Measurements from ENCODE around the gene RAPGEF5. TPM values are rescaled to one million over a fixed set of nuclear protein-coding genes. Genes with fewer than 3 reads are reported as not detected.

RAPGEF5 gene
- total and polyA plus RNA-seq, 2 experiments from 2014 or later = 0.11 to 0.86 TPM

- no peak for TF ChIP-seq EZH2phosphoT487 (IDR thresholded peaks at IDR 0.05; ENCODE audit: insufficient read depth, low read depth)
- no peak for TF ChIP-seq EZH2 (IDR thresholded peaks at IDR 0.05; ENCODE audit: insufficient read depth, poor library complexity, severe bottlenecking)
- Histone ChIP-seq H3K79me2 (ENCODE audit: insufficient read depth) (no peaks in the 10 kb centered on the region), H3K4me1 (ENCODE audit: insufficient read depth) (0 out of 2 replicates have a peak, but pooled peaks cover 3% of the 10 kb centered on the region), H3K36me3 (ENCODE audit: low read depth) (no peaks in the 10 kb centered on the region), H3K4me2 (ENCODE audit: unreplicated experiment) (no peak overlapping the region), H3K9ac (no peak overlapping the region), H4K20me1 (ENCODE audit: insufficient read depth) (no peaks in the 10 kb centered on the region), H3K27ac (no peak overlapping the region), H3F3A (ENCODE audit: insufficient read depth) (no peaks in the 10 kb centered on the region), H3K9me2 (ENCODE audit: insufficient read depth) (no peaks in the 10 kb centered on the region), H2AFZ (no peak overlapping the region), H3K9me3 (ENCODE audit: low read depth) (no peaks in the 10 kb centered on the region), H3K4me3 (no peak overlapping the region), H3K27me3 (replicated peaks; ENCODE audit: insufficient read depth) (no peaks in the 10 kb centered on the region)
- WGBS, 2 experiments (ENCODE audit: low coverage in 1 of 2, low lambda C conversion rate in 2 of 2, missing lambda C conversion rate in 2 of 2) = 75 to 78% methylated on average over 4 of the region's 4 CpGs
- in situ Hi-C loops (cut with MboI) = no loop called here
- DNase-seq = no peak
These were observed 56.1 kb downstream of the RAPGEF5 start for GRCh38 chr7:22300839-22301238.

- H3K27ac ChIP-seq = no peak overlapping the region
- H3K36me3 ChIP-seq (ENCODE audit: low read depth) = no peaks in the 10 kb centered on the region
- TF ChIP-seq EZH2 (IDR thresholded peaks at IDR 0.05; ENCODE audit: insufficient read depth, poor library complexity, severe bottlenecking) (no peak), EZH2phosphoT487 (IDR thresholded peaks at IDR 0.05; ENCODE audit: insufficient read depth, low read depth) (no peak)
- no peak overlapping the region for H3K9ac ChIP-seq
- no peaks in the 10 kb centered on the region for H3K27me3 ChIP-seq (replicated peaks; ENCODE audit: insufficient read depth)
- H4K20me1 ChIP-seq (ENCODE audit: insufficient read depth) = no peaks in the 10 kb centered on the region
- no peak overlapping the region for H2AFZ ChIP-seq
- DNase-seq = peak; percentile 27
- H3F3A ChIP-seq (ENCODE audit: insufficient read depth) = no peaks in the 10 kb centered on the region
- H3K9me3 ChIP-seq (ENCODE audit: low read depth) = no peaks in the 10 kb centered on the region
- no peaks in the 10 kb centered on the region for H3K9me2 ChIP-seq (ENCODE audit: insufficient read depth)
- no peaks in the 10 kb centered on the region for H3K4me1 ChIP-seq (ENCODE audit: insufficient read depth)
- no peak overlapping the region for H3K4me3 ChIP-seq
- no peak overlapping the region for H3K4me2 ChIP-seq (ENCODE audit: unreplicated experiment)
- in situ Hi-C loops (cut with MboI) = loop anchor here (25.0 kb wide), 1 partner anchor 185 kb away; no protein-coding TSS in a partner anchor
- no peaks in the 10 kb centered on the region for H3K79me2 ChIP-seq (ENCODE audit: insufficient read depth)
These were observed 60.0 kb downstream of the RAPGEF5 start for GRCh38 chr7:22296916-22297315.

GRCh38 chr7:22296265-22296566, 60.7 kb downstream of the RAPGEF5 start:
- 6 to 15% methylated on average over 1 of the region's 1 CpG for WGBS, 2 experiments (ENCODE audit: low coverage in 1 of 2, low lambda C conversion rate in 2 of 2, missing lambda C conversion rate in 2 of 2)
- no peaks in the 10 kb centered on the region for H3K4me1 ChIP-seq (ENCODE audit: insufficient read depth)
- no peaks in the 10 kb centered on the region for H3F3A ChIP-seq (ENCODE audit: insufficient read depth)
- H3K9ac ChIP-seq = no peak overlapping the region
- no peaks in the 10 kb centered on the region for H3K36me3 ChIP-seq (ENCODE audit: low read depth)
- no peak overlapping the region for H3K27ac ChIP-seq
- H3K9me3 ChIP-seq (ENCODE audit: low read depth) = no peaks in the 10 kb centered on the region
- no peaks in the 10 kb centered on the region for H3K9me2 ChIP-seq (ENCODE audit: insufficient read depth)
- in situ Hi-C loops (cut with MboI) = loop anchor here (25.0 kb wide), 1 partner anchor 184 kb away; no protein-coding TSS in a partner anchor
- H3K4me2 ChIP-seq (ENCODE audit: unreplicated experiment) = no peak overlapping the region
- H2AFZ ChIP-seq = no peak overlapping the region
- TF ChIP-seq EZH2 (IDR thresholded peaks at IDR 0.05; ENCODE audit: insufficient read depth, poor library complexity, severe bottlenecking) = no peak
- no peak for TF ChIP-seq EZH2phosphoT487 (IDR thresholded peaks at IDR 0.05; ENCODE audit: insufficient read depth, low read depth)
- H3K27me3 ChIP-seq (replicated peaks; ENCODE audit: insufficient read depth) = no peaks in the 10 kb centered on the region
- H4K20me1 ChIP-seq (ENCODE audit: insufficient read depth) = no peaks in the 10 kb centered on the region
- H3K79me2 ChIP-seq (ENCODE audit: insufficient read depth) = no peaks in the 10 kb centered on the region
- DNase-seq = no peak
- no peak overlapping the region for H3K4me3 ChIP-seq

GRCh38 chr7:22295402-22296264, 61.3 kb downstream of the RAPGEF5 start:
- H3K4me2 ChIP-seq (ENCODE audit: unreplicated experiment) = no peak overlapping the region
- TF ChIP-seq EZH2 (IDR thresholded peaks at IDR 0.05; ENCODE audit: insufficient read depth, poor library complexity, severe bottlenecking) (no peak), EZH2phosphoT487 (IDR thresholded peaks at IDR 0.05; ENCODE audit: insufficient read depth, low read depth) (no peak)
- no peaks in the 10 kb centered on the region for H3K27me3 ChIP-seq (replicated peaks; ENCODE audit: insufficient read depth)
- no peaks in the 10 kb centered on the region for H3K9me2 ChIP-seq (ENCODE audit: insufficient read depth)
- peak; percentile 53 for DNase-seq
- no peaks in the 10 kb centered on the region for H3K9me3 ChIP-seq (ENCODE audit: low read depth)
- H2AFZ ChIP-seq = 0 out of 2 replicates have a peak overlapping the region, but pooled peaks have one; percentile 3
- no peak overlapping the region for H3K4me3 ChIP-seq
- in situ Hi-C loops (cut with MboI) = loop anchor here (25.0 kb wide), 1 partner anchor 183 kb away; no protein-coding TSS in a partner anchor
- H3K79me2 ChIP-seq (ENCODE audit: insufficient read depth) = no peaks in the 10 kb centered on the region
- no peaks in the 10 kb centered on the region for H3K4me1 ChIP-seq (ENCODE audit: insufficient read depth)
- H4K20me1 ChIP-seq (ENCODE audit: insufficient read depth) = no peaks in the 10 kb centered on the region
- no peaks in the 10 kb centered on the region for H3F3A ChIP-seq (ENCODE audit: insufficient read depth)
- 5 to 8% methylated on average over 4 of the region's 4 CpGs for WGBS, 2 experiments (ENCODE audit: low coverage in 1 of 2, low lambda C conversion rate in 2 of 2, missing lambda C conversion rate in 2 of 2)
- no peaks in the 10 kb centered on the region for H3K36me3 ChIP-seq (ENCODE audit: low read depth)
- no peak overlapping the region for H3K9ac ChIP-seq
- no peak overlapping the region for H3K27ac ChIP-seq
